Measurements from ENCODE around the gene GASK1A. TPM values are rescaled to one million over a fixed set of nuclear protein-coding genes. Genes with fewer than 3 reads are reported as not detected.

Gene GASK1A
- total and polyA plus RNA-seq, 2 of the 8 experiments (the other 6 are each of a cell fraction or from before 2014, with no cell fraction given) = 4.7 to 7.9 TPM

GRCh38 chr3:42975456-42975855 lies 3.7 kb upstream of the GASK1A start (continued):
- TF ChIP-seq CHD7 (IDR thresholded peaks at IDR 0.05; ENCODE audit: insufficient replicate concordance, low read length) = no peak
- TF ChIP-seq CEBPB (IDR thresholded peaks at IDR 0.05; ENCODE audit: low read depth, low read length) = no peak
- no peak for TF ChIP-seq ZNF274 (IDR thresholded peaks at IDR 0.05; ENCODE audit: borderline replicate concordance, extremely low read depth, low read length)
- TF ChIP-seq CBX8 (IDR thresholded peaks at IDR 0.05; ENCODE audit: borderline replicate concordance, low read depth, low read length) = no peak
- no peak for TF ChIP-seq MAFK (IDR thresholded peaks at IDR 0.05; ENCODE audit: low read depth, low read length)
- no peak for TF ChIP-seq RFX5 (IDR thresholded peaks at IDR 0.05; ENCODE audit: borderline replicate concordance, low read depth, low read length)
